ENCODE data around the gene CRISPLD2.

Gene CRISPLD2

DNA sequence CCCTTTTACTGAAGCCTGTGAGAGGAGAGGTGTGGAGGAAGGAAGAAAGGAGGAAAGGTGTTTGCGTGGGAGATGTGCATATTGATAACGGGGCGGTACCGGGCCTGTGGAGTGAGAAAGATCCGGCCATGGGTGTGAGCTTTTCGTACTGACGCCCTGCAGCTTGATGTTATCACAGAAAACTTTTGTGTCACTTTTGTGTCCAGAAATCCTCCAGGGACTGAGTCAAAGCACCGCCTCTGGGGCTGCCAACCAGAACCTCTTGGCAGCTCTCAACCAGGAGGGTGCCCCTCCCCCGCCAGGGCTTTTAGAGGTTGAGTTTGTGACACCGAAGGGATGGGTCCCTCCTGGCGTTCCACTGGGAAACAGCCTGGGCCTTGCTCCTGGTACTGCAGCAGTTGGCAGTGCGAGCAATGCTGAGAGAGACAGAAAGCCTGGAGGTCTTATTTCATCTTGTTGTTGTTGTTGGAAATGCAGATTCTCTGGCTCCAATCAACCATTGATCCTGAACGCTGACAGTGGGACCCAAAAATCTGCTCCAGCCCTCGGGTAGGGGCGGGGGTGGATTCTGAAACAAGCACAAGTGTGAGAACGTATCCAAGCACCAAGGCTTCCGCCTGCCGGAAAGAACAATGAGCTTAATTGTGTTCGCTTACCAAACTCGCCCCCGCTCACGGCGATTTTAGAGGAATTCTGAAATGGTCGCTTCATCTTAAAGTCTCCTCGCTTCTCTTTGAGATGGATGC lies 65.0 kb downstream of the CRISPLD2 start:
- DNase-seq (ENCODE audit: low read depth): no peak

GRCh38 chr16:84885342-84885910 lies 65.6 kb downstream of the CRISPLD2 start:
- DNase-seq (ENCODE audit: low read depth): no peak

GRCh38 chr16:84886497-84887090 lies 66.8 kb downstream of the CRISPLD2 start:
- no peak for DNase-seq (ENCODE audit: low read depth)

DNA sequence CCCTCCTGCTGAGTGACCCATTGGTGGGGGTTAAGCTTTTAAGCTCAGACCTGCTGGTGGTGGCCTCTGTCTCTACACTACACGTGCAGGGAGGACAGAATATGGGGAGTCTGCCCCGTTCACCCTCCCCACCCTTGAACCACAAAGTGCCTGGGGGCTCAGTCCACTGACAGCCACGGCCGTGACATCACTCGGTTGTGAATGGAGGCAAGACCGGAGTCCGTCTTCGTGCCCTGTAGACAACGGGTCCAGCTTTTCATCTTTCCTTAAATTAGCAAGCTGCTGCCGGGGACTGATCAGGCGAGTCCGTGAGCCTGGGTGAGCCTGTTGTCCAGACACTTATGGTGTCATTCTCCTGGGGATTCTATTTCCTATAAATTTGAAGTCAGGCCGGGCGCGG lies 67.4 kb downstream of the CRISPLD2 start:
- DNase-seq (ENCODE audit: low read depth): no peak

- DNase-seq (ENCODE audit: low read depth): no peak
Observed at GRCh38 chr16:84888450-84888849, 68.7 kb downstream of the CRISPLD2 start.

GRCh38 chr16:84889066-84889465 lies 69.3 kb downstream of the CRISPLD2 start:
- DNase-seq (ENCODE audit: low read depth): no peak

DNA sequence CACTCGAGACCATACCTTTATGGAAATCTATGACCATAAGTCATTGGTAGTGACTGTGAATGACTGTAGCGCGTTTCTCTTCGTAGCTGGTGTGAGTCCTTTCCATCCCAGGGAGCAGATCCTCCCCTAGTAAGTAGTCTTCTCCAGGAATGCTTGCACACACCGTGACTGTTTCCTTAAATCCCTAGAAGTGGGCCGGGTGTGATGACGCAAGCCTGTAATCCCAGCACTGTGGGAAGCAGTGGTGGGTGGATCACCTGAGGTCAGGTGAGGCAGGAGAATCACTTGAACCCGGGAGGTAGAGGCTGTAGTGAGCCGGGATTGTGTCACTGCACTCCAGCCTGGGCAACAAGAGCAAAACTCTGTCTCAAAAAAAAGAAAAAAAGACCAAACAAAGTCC lies 70.6 kb downstream of the CRISPLD2 start:
- DNase-seq (ENCODE audit: low read depth): no peak

GRCh38 chr16:84891149-84891795 lies 71.5 kb downstream of the CRISPLD2 start:
- DNase-seq (ENCODE audit: low read depth): no peak

- DNase-seq (ENCODE audit: low read depth): no peak
Observed at GRCh38 chr16:84892097-84892496, 72.3 kb downstream of the CRISPLD2 start.

- DNase-seq (ENCODE audit: low read depth): no peak
Observed at GRCh38 chr16:84893467-84893848, 73.7 kb downstream of the CRISPLD2 start.

GRCh38 chr16:84893849-84894599 lies 74.2 kb downstream of the CRISPLD2 start:
- DNase-seq (ENCODE audit: low read depth): no peak

DNA sequence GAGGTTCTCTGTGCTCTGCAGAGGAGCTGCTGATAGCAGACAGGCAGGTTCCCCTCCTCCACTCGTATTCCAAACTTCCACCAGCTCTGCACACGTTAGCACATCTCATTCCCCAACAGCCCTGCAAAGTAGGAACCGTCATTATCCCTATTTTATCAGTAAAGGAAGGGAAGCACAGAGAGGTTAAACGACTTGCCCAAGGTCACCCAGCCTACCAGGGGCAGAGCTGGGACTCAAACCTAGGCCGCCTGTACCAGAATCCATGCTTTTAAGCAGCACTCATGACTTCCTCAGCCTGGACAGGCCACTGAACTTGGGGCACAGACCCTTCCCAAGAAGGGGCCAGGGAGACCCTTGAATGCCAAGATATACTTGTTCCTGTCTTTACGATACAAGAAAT lies 75.2 kb downstream of the CRISPLD2 start:
- no peak for DNase-seq (ENCODE audit: low read depth)

GRCh38 chr16:84896847-84897246 lies 77.1 kb downstream of the CRISPLD2 start:
- DNase-seq (ENCODE audit: low read depth): no peak

GRCh38 chr16:84897911-84898377 lies 78.2 kb downstream of the CRISPLD2 start:
- no peak for DNase-seq (ENCODE audit: low read depth)

DNA sequence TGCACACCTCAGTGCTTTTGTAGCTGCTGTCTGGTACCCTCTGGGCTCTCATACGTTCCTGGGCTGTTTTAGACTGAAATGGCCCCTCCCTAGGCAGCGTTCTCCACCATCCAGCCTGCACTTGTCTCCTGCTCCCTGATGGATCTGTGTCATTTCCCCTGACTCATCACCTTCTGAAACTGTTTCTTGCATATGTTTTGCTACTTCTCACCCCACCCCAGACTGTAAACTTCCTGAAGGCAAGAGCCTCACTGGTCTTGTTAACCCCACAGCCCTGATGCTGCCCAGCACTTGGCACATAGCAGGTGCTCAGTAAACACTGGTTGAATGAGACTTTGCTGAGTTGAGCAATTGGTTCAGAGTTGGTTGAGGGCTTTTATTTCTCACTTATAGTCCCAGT lies 78.7 kb downstream of the CRISPLD2 start:
- DNase-seq (ENCODE audit: low read depth): no peak

DNA sequence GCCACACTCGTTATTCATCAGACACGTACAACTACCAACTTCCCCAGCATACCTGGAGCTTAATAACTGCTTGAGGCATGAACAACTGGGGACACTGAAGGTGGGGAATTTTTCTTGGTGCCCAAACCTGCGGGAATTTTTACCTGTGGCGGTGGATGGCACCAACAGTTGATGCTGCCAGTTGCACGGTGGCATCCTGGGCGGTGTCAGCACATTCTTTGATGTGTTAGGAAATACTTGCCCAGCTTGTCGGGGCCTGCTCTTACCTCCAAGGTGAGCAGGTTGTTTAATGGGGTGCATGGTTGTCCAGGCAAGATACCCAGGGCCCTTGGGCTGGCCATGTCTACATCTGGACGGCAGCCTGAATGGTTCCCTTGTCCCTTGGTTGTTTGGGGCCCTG lies 79.6 kb downstream of the CRISPLD2 start:
- no peak for DNase-seq (ENCODE audit: low read depth)

DNA sequence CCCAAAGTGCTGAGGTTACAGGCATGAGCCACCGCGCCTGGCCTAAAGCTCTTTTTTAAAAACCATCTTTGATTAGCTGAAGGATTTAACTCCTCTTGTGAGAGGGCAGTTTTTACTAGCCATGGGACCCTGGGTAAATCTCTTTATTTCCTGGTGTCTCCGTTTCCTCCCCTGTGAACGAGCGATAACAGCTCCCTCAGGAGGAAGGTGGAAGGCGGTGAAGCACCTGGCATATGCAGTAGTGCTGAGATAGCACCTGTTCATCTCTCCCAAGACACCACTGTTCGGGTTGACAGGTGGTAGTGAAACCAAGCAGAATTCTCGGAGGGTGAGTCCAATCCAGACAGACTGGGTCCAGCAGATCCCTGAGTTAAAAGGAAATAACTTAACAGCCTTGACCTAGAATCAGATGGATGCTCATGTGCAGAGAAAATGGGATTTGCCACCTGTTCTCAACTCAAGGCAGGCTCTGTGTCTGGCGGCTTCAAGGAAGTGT lies 86.2 kb downstream of the CRISPLD2 start:
- DNase-seq (ENCODE audit: low read depth): no peak

DNA sequence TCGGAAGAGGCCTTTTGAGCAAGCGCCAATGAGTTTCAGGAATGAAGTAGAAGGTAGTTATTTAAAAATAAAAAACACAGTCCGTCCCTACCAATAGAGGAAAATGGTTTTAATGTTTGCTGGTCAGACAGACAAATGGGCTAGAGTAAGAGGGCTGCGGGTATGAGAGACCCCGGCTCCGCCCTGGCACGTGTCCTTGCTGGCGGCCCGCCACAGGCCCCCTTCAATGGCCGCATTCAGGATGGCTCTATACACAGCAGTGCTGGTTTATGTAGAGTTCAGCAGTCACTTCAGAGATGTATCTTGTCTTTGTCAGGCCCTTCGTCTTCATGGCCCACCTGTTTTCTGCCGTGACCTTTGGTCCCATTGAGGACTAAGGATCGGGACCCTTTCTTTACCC lies 87.3 kb downstream of the CRISPLD2 start:
- DNase-seq (ENCODE audit: low read depth): no peak

DNA sequence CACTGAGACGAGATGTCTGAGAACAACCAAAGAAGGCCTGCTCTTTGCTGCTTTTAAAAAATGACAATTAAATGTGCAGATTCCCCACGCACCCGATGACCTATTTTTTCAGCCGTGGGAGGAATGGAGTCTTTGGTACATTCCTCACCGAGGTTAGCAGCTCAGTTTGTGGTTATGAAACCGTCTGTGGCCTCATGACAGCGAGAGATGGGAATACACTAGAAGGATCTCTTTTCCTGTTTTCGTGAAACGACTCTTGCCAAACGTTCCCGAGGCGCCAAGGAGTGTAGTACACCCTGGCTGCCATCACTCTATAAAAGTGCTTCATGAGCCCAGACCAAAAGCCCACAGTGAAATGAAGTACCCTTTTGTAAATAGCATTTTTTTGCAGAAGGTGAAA lies 87.8 kb downstream of the CRISPLD2 start:
- no peak for DNase-seq (ENCODE audit: low read depth)

- DNase-seq (ENCODE audit: low read depth): no peak
Observed at GRCh38 chr16:84909476-84910085, 89.8 kb downstream of the CRISPLD2 start.

DNA sequence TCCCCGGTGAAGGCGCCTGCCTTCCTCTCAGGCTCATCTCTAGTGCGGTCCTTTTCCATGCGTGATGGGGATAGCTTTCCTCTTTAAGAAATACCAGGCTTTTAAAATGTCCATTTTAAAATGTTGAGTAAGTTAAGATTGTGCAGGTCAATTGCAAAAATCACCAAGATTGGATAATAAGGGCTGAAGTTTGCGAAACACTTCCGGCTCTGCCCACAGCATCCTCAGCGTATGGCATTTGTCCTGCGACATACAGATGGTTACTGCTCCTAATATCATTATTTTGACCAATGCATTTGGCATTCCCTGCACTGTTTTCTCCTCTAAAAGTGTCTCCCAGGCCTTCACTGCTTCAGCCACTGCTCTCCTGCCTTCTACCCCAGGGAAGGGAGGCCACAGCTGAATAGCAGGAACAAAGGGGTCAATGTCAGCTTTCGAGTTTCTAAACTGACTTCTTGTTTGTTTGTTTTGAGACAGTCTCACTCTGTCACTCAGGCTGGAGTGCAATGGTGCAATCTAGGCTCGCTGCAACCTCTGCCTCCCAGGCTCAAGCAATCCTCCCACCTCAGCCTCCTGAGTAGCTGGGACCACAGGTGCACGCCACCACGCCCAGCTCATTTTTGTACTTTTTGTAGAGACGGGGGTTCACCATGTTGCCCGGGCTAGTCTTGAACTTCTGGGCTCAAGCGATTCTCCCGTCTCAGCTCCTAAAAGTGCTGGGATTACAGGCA lies 91.9 kb downstream of the CRISPLD2 start:
- DNase-seq (ENCODE audit: low read depth): no peak
